Mucosa of gallbladder (tissue), 1 donor: ENCODE data around the gene PHYH. TPM values are rescaled to one million over a fixed set of nuclear protein-coding genes. Genes with fewer than 3 reads are reported as not detected.
"Not testable (repeated sequence)": the region's sequence is repeated elsewhere in the genome, so short reads cannot be mapped to it uniquely, and the experiment has no call there.

ENCODE experiments used
- DNase-seq: peaks from one replicate; pipeline ENCODE4 v3.0.0-alpha.2; 2020; ENCODE audit warnings: low spot score
- total RNA-seq: library from RNA; stranded (reverse); gene quantifications from one replicate; pipeline ENCODE4 v1.2.1, GENCODE V29; 2021
- donor health status: DM: no; HTN: no; CAD: no.

PHYH gene
- total RNA-seq, 1 donor from 2014 or later: 71.2 TPM

GRCh38 chr10:13271552-13272163 lies 28.2 kb downstream of the PHYH start:
- peak; percentile 18 for DNase-seq

- DNase-seq: no peak
These were observed 28.9 kb downstream of the PHYH start for GRCh38 chr10:13270877-13271551.

GRCh38 chr10:13268841-13269240 lies 31.0 kb downstream of the PHYH start:
- no peak for DNase-seq

- no peak for DNase-seq
These were observed 31.6 kb downstream of the PHYH start for GRCh38 chr10:13268310-13268709.

GRCh38 chr10:13263591-13263990 lies 36.3 kb downstream of the PHYH start:
- DNase-seq: no peak

- DNase-seq: no peak
These were observed 37.4 kb downstream of the PHYH start for GRCh38 chr10:13262433-13262832.

- no peak for DNase-seq
These were observed 42.2 kb downstream of the PHYH start for GRCh38 chr10:13257621-13258140.

GRCh38 chr10:13256627-13257026 lies 43.2 kb downstream of the PHYH start:
- DNase-seq: no peak

- no peak for DNase-seq
These were observed 46.1 kb downstream of the PHYH start for GRCh38 chr10:13253726-13254125.

- DNase-seq: no peak
These were observed 52.1 kb downstream of the PHYH start for GRCh38 chr10:13247784-13248183.

- no peak for DNase-seq
These were observed 52.6 kb downstream of the PHYH start for GRCh38 chr10:13247246-13247645.

- DNase-seq: not testable (repeated sequence)
These were observed 57.6 kb downstream of the PHYH start for GRCh38 chr10:13242260-13242659.

GRCh38 chr10:13241613-13242012 lies 58.3 kb downstream of the PHYH start:
- no peak for DNase-seq

GRCh38 chr10:13239923-13240322 lies 59.9 kb downstream of the PHYH start:
- DNase-seq: no peak

- DNase-seq: no peak
These were observed 61.4 kb downstream of the PHYH start for GRCh38 chr10:13238271-13239077.

GRCh38 chr10:13236638-13237037 lies 63.2 kb downstream of the PHYH start:
- DNase-seq: no peak

GRCh38 chr10:13234736-13235135 lies 65.1 kb downstream of the PHYH start:
- DNase-seq: not testable (repeated sequence)

- DNase-seq: no peak
These were observed 65.7 kb downstream of the PHYH start, which contains the start of gene UCMA for GRCh38 chr10:13234172-13234571. UCMA (minus strand) TSS chr10:13234374; CDS start chr10:13234258, 116 bp downstream.

GRCh38 chr10:13233358-13233757 lies 66.5 kb downstream of the PHYH start:
- DNase-seq: no peak

- DNase-seq: no peak
These were observed 68.1 kb downstream of the PHYH start for GRCh38 chr10:13231808-13232207.

- DNase-seq: no peak
These were observed 68.7 kb downstream of the PHYH start for GRCh38 chr10:13231190-13231589.
